WI38 (cell line): ENCODE measurements around the gene TMEM72.
"Not testable (repeated sequence)": the region's sequence is repeated elsewhere in the genome, so short reads cannot be mapped to it uniquely, and the experiment has no call there.

Experiments
- H3K4me3 ChIP-seq: 2 replicates; pipeline ENCODE4 v1.5.1; 2011; ENCODE audit warnings: low read depth, mild to moderate bottlenecking, control low read depth, low read length
- CTCF ChIP-seq: IDR thresholded peaks from 2 replicates; pipeline ENCODE4 v1.5.1; 2012; ENCODE audit warnings: low read depth, mild to moderate bottlenecking, control low read depth, low read length

TMEM72 gene

GRCh38 chr10:44865289-44865671, 45.9 kb upstream of the TMEM72 start:
- no peak for TF ChIP-seq CTCF
- H3K4me3 ChIP-seq = peak overlapping the region; percentile 70; the same call in 1 of the 2 replicates

GRCh38 chr10:44866367-44866766, 44.8 kb upstream of the TMEM72 start:
- not testable (repeated sequence) for H3K4me3 ChIP-seq

- TF ChIP-seq CTCF = no peak
- no peak overlapping the region for H3K4me3 ChIP-seq
Observed at GRCh38 chr10:44870031-44870430, 41.1 kb upstream of the TMEM72 start.

GRCh38 chr10:44873160-44873559, 38.0 kb upstream of the TMEM72 start:
- H3K4me3 ChIP-seq = no peak overlapping the region
- TF ChIP-seq CTCF = no peak

GRCh38 chr10:44874166-44874565, 37.0 kb upstream of the TMEM72 start:
- TF ChIP-seq CTCF = no peak
- H3K4me3 ChIP-seq = no peak overlapping the region

GRCh38 chr10:44878706-44879530, 32.2 kb upstream of the TMEM72 start:
- TF ChIP-seq CTCF = no peak
- H3K4me3 ChIP-seq = peak overlapping the region; percentile 46

- TF ChIP-seq CTCF = no peak
- no peak overlapping the region for H3K4me3 ChIP-seq
Observed at GRCh38 chr10:44879531-44879899, 31.6 kb upstream of the TMEM72 start.

- no peak overlapping the region for H3K4me3 ChIP-seq
- no peak for TF ChIP-seq CTCF
Observed at GRCh38 chr10:44880090-44880715, 30.9 kb upstream of the TMEM72 start.
